GM23338 (cell line): Measurements from ENCODE around the gene SLU7. TPM values are rescaled to one million over a fixed set of nuclear protein-coding genes. Genes with fewer than 3 reads are reported as not detected.

ENCODE experiments used
- ATAC-seq: fragments of 200-7000 bp; cut with Tn5 transposase; 3 replicates; pipeline ENCODE4 v1.9.1; 2020
- DNase-seq: peaks from one replicate; pipeline ENCODE4 v3.0.0-alpha.2; 2015; ENCODE audit warnings: low spot score
- H2AFZ ChIP-seq: fragments of 200-600 bp; sonication (generic); 2 replicates; pipeline ENCODE4 v1.8.0; 2016; ENCODE audit warnings: antibody characterized with exemption, mild to moderate bottlenecking, moderate library complexity
- H3F3A ChIP-seq: fragments of 200-600 bp; sonication (generic); replicated peaks from 2 replicates; pipeline ENCODE4 v1.8.0; 2017; ENCODE audit warnings: antibody characterized with exemption, mixed run types, low read depth
- H3K27ac ChIP-seq: fragments of 200-600 bp; sonication (generic); 2 replicates; pipeline ENCODE4 v1.6.1; 2016; ENCODE audit warnings: low read depth
- H3K27me3 ChIP-seq: fragments of 200-600 bp; sonication (generic); 2 replicates; pipeline ENCODE4 v1.8.0; 2016; ENCODE audit warnings: mild to moderate bottlenecking, mixed run types, moderate library complexity; ENCODE audit not compliant: insufficient read depth
- H3K36me3 ChIP-seq: fragments of 200-600 bp; sonication (generic); 2 replicates; pipeline ENCODE4 v1.8.0; 2016; ENCODE audit warnings: mild to moderate bottlenecking; ENCODE audit not compliant: insufficient read depth
- H3K4me1 ChIP-seq: fragments of 200-600 bp; sonication (generic); 2 replicates; pipeline ENCODE4 v1.8.0; 2016; ENCODE audit warnings: mild to moderate bottlenecking, moderate library complexity; ENCODE audit not compliant: insufficient read depth
- H3K4me2 ChIP-seq: fragments of 200-600 bp; sonication (generic); 2 replicates; pipeline ENCODE4 v1.7.1; 2017; ENCODE audit warnings: mixed run types
- H3K4me3 ChIP-seq: fragments of 200-600 bp; sonication (generic); 2 replicates; pipeline ENCODE4 v1.6.1; 2016; ENCODE audit warnings: mixed run types
- H3K79me2 ChIP-seq: fragments of 200-600 bp; sonication (generic); replicated peaks from 2 replicates; pipeline ENCODE4 v1.8.0; 2017; ENCODE audit warnings: mild to moderate bottlenecking; ENCODE audit not compliant: insufficient read depth
- H3K9me2 ChIP-seq: fragments of 200-600 bp; sonication (generic); 2 replicates; pipeline ENCODE4 v1.8.0; 2017; ENCODE audit not compliant: insufficient read depth
- H4K20me1 ChIP-seq: fragments of 200-600 bp; sonication (generic); replicated peaks from 2 replicates; pipeline ENCODE4 v1.8.0; 2017; ENCODE audit warnings: mild to moderate bottlenecking; ENCODE audit not compliant: insufficient read depth
- H3K27ac Mint-ChIP-seq: 2 replicates; pipeline ENCODE4 v1.8.0; 2020; ENCODE audit warnings: inconsistent platforms, mild to moderate bottlenecking, moderate library complexity, mixed read lengths
- H3K27me3 Mint-ChIP-seq: 3 replicates; pipeline ENCODE4 v1.8.0; 2022; ENCODE audit warnings: low read depth, mild to moderate bottlenecking, moderate library complexity, mixed read lengths, inconsistent platforms; ENCODE audit not compliant: insufficient read depth, poor library complexity
- H3K36me3 Mint-ChIP-seq: 3 replicates; pipeline ENCODE4 v1.8.0; 2021; ENCODE audit warnings: low read depth, mild to moderate bottlenecking, inconsistent platforms, moderate library complexity, mixed read lengths
- H3K4me1 Mint-ChIP-seq: 3 replicates; pipeline ENCODE4 v1.8.0; 2020; ENCODE audit warnings: mild to moderate bottlenecking, inconsistent platforms, mixed read lengths
- H3K4me3 Mint-ChIP-seq: 3 replicates; pipeline ENCODE4 v1.8.0; 2021; ENCODE audit warnings: moderate library complexity, mild to moderate bottlenecking, inconsistent platforms, mixed read lengths
- H3K9me3 Mint-ChIP-seq: 3 replicates; pipeline ENCODE4 v1.8.0; 2020; ENCODE audit warnings: moderate library complexity, mild to moderate bottlenecking, inconsistent platforms, mixed read lengths
- CREB1 ChIP-seq: fragments of 250-450 bp; sonication (Bioruptor Pico); IDR thresholded peaks from 2 replicates; pipeline ENCODE4 v1.5.0; 2020; ENCODE audit warnings: low read depth, mild to moderate bottlenecking, moderate library complexity
- CTCF ChIP-seq, 2 experiments: fragments of 200-600 bp in 1 of 2; sonication (generic) in 1 of 2; conservative IDR thresholded peaks; 2 replicates each; pipeline versions ENCODE4 v1.5.1 to v1.6.1; 2016 to 2017; ENCODE audit warnings: antibody characterized with exemption in 2 of 2, low read depth in 2 of 2, mild to moderate bottlenecking in 2 of 2, moderate library complexity in 1 of 2
- ETS1 ChIP-seq: IDR thresholded peaks from 2 replicates; pipeline ENCODE4 v1.6.1; 2016; ENCODE audit warnings: antibody characterized with exemption
- EZH2 ChIP-seq: fragments of 200-600 bp; sonication (generic); IDR thresholded peaks from one replicate; pipeline ENCODE4 v1.8.0; 2017; ENCODE audit warnings: antibody characterized with exemption, mild to moderate bottlenecking, low read depth; ENCODE audit not compliant: unreplicated experiment
- EZH2phosphoT487 ChIP-seq: fragments of 200-600 bp; sonication (generic); IDR thresholded peaks from one replicate; pipeline ENCODE4 v1.8.1; 2018; ENCODE audit warnings: antibody characterized with exemption; ENCODE audit not compliant: unreplicated experiment
- JUNB ChIP-seq: IDR thresholded peaks from one replicate; pipeline ENCODE4 v1.6.1; 2016; ENCODE audit warnings: antibody characterized with exemption; ENCODE audit not compliant: unreplicated experiment
- NANOG ChIP-seq: IDR thresholded peaks from 2 replicates; pipeline ENCODE4 v1.6.1; 2016; ENCODE audit warnings: antibody characterized with exemption, borderline replicate concordance
- POLR2AphosphoS5 ChIP-seq: IDR thresholded peaks from 2 replicates; pipeline ENCODE4 v1.6.1; 2016; ENCODE audit warnings: antibody characterized with exemption, low read depth
- STAT1 ChIP-seq: IDR thresholded peaks from one replicate; pipeline ENCODE4 v1.6.1; 2016; ENCODE audit warnings: antibody characterized with exemption; ENCODE audit not compliant: unreplicated experiment
- ZNF114 ChIP-seq: fragments of 250-450 bp; sonication (Bioruptor Pico); IDR thresholded peaks from 2 replicates; pipeline ENCODE4 v1.5.0; 2020; ENCODE audit warnings: mild to moderate bottlenecking, moderate library complexity
- ZNF331 ChIP-seq: fragments of 250-450 bp; sonication (Bioruptor Pico); IDR thresholded peaks from 2 replicates; pipeline ENCODE4 v1.5.0; 2020; ENCODE audit warnings: low read depth, mild to moderate bottlenecking, moderate library complexity
- ZNF462 ChIP-seq: fragments of 250-450 bp; sonication (Bioruptor Pico); IDR thresholded peaks from 2 replicates; pipeline ENCODE4 v1.5.0; 2020; ENCODE audit warnings: mild to moderate bottlenecking, moderate library complexity
- polyA plus RNA-seq: library from polyadenylated mRNA; unstranded; fragments of >200 nt; fragmentation: Nextera tagmentation; extraction: Ambion mirVana; gene quantifications from 2 replicates; pipeline ENCODE4 v1.2.1, GENCODE V29; 2016
- total RNA-seq: library from RNA; depleted of rRNA; stranded (reverse); fragments of >200 nt; shearing (Covaris generic); gene quantifications from 2 replicates; pipeline ENCODE4 v1.2.3, GENCODE V29; 2014
- TF ChIP-seq, protein P1 (sequence below): IDR thresholded peaks from one replicate; pipeline ENCODE4 v1.6.1; 2018; ENCODE audit warnings: antibody characterized with exemption; ENCODE audit not compliant: unreplicated experiment

The SLU7 gene
- total and polyA plus RNA-seq, 2 experiments from 2014 or later, result 27.0 to 47.5 TPM

GRCh38 chr5:160367261-160367660 is 51.6 kb downstream of the SLU7 start:
- Mint-ChIP-seq H3K27ac (no peak overlapping the region), H3K4me3 (no peak overlapping the region), H3K27me3 (peaks cover 12% of the 10 kb centered on the region), H3K9me3 (no peaks in the 10 kb centered on the region), H3K4me1 (peaks cover 9% of the 10 kb centered on the region), H3K36me3 (no peaks in the 10 kb centered on the region)
- H3K27me3 ChIP-seq, result peaks cover 30% of the 10 kb centered on the region
- H3K4me3 ChIP-seq, result no peak overlapping the region
- H3K36me3 ChIP-seq, result no peaks in the 10 kb centered on the region
- H3K4me2 ChIP-seq, result no peak overlapping the region
- H4K20me1 ChIP-seq, result no peaks in the 10 kb centered on the region
- no peak overlapping the region for H3K27ac ChIP-seq
- DNase-seq (no peak), ATAC-seq (no peak)
- H3K4me1 ChIP-seq, result peaks cover 9% of the 10 kb centered on the region; the same call in 1 of the 2 replicates
- no peaks in the 10 kb centered on the region for H3K79me2 ChIP-seq
- H3F3A ChIP-seq, result no peaks in the 10 kb centered on the region
- H3K9me2 ChIP-seq, result no peaks in the 10 kb centered on the region
- no peak overlapping the region for H2AFZ ChIP-seq
- TF ChIP-seq EZH2phosphoT487, result no peak
- no peak for TF ChIP-seq ZNF331
- TF ChIP-seq JUNB, result no peak
- TF ChIP-seq STAT1, result no peak
- TF ChIP-seq CTCF (conservative IDR thresholded peaks at IDR 0.05; ENCODE audit: low read depth in 2 of 2), result no peak
- TF ChIP-seq ZNF114 (CRISPR knock-in tag), result no peak
- no peak for TF ChIP-seq ZNF462 (CRISPR knock-in tag)
- no peak for TF ChIP-seq CREB1 (CRISPR knock-in tag)
- no peak for TF ChIP-seq EZH2
- TF ChIP-seq POLR2AphosphoS5, result no peak
- TF ChIP-seq ETS1, result no peak
- TF ChIP-seq NANOG, result no peak
- TF ChIP-seq, protein P1, sequence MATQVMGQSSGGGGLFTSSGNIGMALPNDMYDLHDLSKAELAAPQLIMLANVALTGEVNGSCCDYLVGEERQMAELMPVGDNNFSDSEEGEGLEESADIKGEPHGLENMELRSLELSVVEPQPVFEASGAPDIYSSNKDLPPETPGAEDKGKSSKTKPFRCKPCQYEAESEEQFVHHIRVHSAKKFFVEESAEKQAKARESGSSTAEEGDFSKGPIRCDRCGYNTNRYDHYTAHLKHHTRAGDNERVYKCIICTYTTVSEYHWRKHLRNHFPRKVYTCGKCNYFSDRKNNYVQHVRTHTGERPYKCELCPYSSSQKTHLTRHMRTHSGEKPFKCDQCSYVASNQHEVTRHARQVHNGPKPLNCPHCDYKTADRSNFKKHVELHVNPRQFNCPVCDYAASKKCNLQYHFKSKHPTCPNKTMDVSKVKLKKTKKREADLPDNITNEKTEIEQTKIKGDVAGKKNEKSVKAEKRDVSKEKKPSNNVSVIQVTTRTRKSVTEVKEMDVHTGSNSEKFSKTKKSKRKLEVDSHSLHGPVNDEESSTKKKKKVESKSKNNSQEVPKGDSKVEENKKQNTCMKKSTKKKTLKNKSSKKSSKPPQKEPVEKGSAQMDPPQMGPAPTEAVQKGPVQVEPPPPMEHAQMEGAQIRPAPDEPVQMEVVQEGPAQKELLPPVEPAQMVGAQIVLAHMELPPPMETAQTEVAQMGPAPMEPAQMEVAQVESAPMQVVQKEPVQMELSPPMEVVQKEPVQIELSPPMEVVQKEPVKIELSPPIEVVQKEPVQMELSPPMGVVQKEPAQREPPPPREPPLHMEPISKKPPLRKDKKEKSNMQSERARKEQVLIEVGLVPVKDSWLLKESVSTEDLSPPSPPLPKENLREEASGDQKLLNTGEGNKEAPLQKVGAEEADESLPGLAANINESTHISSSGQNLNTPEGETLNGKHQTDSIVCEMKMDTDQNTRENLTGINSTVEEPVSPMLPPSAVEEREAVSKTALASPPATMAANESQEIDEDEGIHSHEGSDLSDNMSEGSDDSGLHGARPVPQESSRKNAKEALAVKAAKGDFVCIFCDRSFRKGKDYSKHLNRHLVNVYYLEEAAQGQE, result no peak
